CD4-positive, alpha-beta T cell (primary cell): ENCODE measurements around the gene MAN1B1. TPM values are rescaled to one million over a fixed set of nuclear protein-coding genes. Genes with fewer than 3 reads are reported as not detected.
A peak's percentile ranks its signal among the peaks of the same experiment; 100 is the strongest.

Source experiments
- ATAC-seq: fragments of 200-7000 bp; cut with Tn5 transposase; one replicate; pipeline ENCODE4 v1.10.0; 2022; ENCODE audit warnings: mild to moderate bottlenecking; ENCODE audit not compliant: poor library complexity
- CTCF ChIA-PET: fragments of 350-600 bp; sonication (Branson Sonifier 250); formaldehyde crosslinking; loops from one replicate; lab custom pipeline; 2021; ENCODE audit warnings: antibody characterized with exemption, inconsistent platforms; lab: Charles Lee
- POLR2A ChIA-PET: fragments of 350-600 bp; sonication (Branson Sonifier 250); formaldehyde crosslinking; loops from one replicate; lab custom pipeline; 2021; ENCODE audit warnings: antibody characterized with exemption, inconsistent platforms; lab: Charles Lee
- DNase-seq, 14 experiments: peaks; one replicate each; pipeline ENCODE4 v3.0.0-alpha.2; 2013 to 2020; ENCODE audit warnings: mixed read lengths in 2 of 14
- H3K27ac ChIP-seq, 2 donors: one replicate each; pipeline versions ENCODE4 v1.5.1 to v1.7.0; 2013; ENCODE audit warnings: low read length in 2 of 2, low read depth in 1 of 2, mild to moderate bottlenecking in 1 of 2
- H3K27me3 ChIP-seq, 2 experiments: 1 replicate in 1 of 2; 2 replicates in 1 of 2; pipeline versions ENCODE4 v1.6.1 to v1.7.0; 2013; ENCODE audit warnings: low read length in 2 of 2, control low read depth in 1 of 2, mild to moderate bottlenecking in 1 of 2, moderate library complexity in 1 of 2; ENCODE audit not compliant: insufficient read depth in 2 of 2, control insufficient read depth in 1 of 2
- H3K36me3 ChIP-seq: one replicate; pipeline ENCODE4 v1.6.1; 2013; ENCODE audit warnings: low read length, control low read depth; ENCODE audit not compliant: insufficient read depth
- H3K4me1 ChIP-seq: one replicate; pipeline ENCODE4 v1.6.1; 2013; ENCODE audit warnings: low read length, control low read depth; ENCODE audit not compliant: insufficient read depth
- H3K4me3 ChIP-seq: one replicate; pipeline ENCODE4 v1.5.1; 2013; ENCODE audit warnings: mild to moderate bottlenecking, low read length, moderate library complexity
- H3K9me3 ChIP-seq, 2 experiments: 1 replicate in 1 of 2; 2 replicates in 1 of 2; pipeline versions ENCODE4 v1.6.1 to v1.7.0; 2013; ENCODE audit warnings: low read length in 2 of 2, mild to moderate bottlenecking in 2 of 2, control low read depth in 1 of 2, moderate library complexity in 1 of 2; ENCODE audit not compliant: control insufficient read depth in 1 of 2, insufficient read depth in 1 of 2
- H3K27ac Mint-ChIP-seq: one replicate; pipeline ENCODE4 v1.8.0; 2020; ENCODE audit warnings: mixed read lengths
- H3K27me3 Mint-ChIP-seq: one replicate; pipeline ENCODE4 v1.8.0; 2021; ENCODE audit warnings: mixed read lengths
- H3K36me3 Mint-ChIP-seq: one replicate; pipeline ENCODE4 v1.8.0; 2021; ENCODE audit warnings: low read depth, mixed read lengths
- H3K4me1 Mint-ChIP-seq: one replicate; pipeline ENCODE4 v1.8.0; 2021; ENCODE audit warnings: low read depth, mixed read lengths
- H3K4me3 Mint-ChIP-seq: one replicate; pipeline ENCODE4 v1.8.0; 2020; ENCODE audit warnings: mild to moderate bottlenecking, mixed read lengths
- H3K9me3 Mint-ChIP-seq: one replicate; pipeline ENCODE4 v1.8.0; 2020; ENCODE audit warnings: mixed read lengths
- intact Hi-C, 2 experiments: fragments of 100-400 bp; cut with DNase I in 1 of 2; cut with micrococcal nuclease in 1 of 2; formaldehyde crosslinking; loops; one replicate each; pipeline versions ENCODE4 v1.15.1 to v1.9.0; 2023 to 2025; cut with DNase I, micrococcal nuclease
- total RNA-seq, 174 experiments: library from RNA in 2 of 174; stranded (reverse) in 2 of 174; gene quantifications; one replicate each; pipeline ENCODE4 v1.2.3 and lab custom pipeline; 2021 to 2026
- TF ChIP-seq, protein P1 (sequence below): fragments of 200-600 bp; IDR thresholded peaks from one replicate; pipeline ENCODE4 v1.8.0; 2022; ENCODE audit warnings: antibody characterized with exemption, mild to moderate bottlenecking

The MAN1B1 gene
- total RNA-seq, 2 experiments from 2014 or later: 60.9 to 66.9 TPM

DNA sequence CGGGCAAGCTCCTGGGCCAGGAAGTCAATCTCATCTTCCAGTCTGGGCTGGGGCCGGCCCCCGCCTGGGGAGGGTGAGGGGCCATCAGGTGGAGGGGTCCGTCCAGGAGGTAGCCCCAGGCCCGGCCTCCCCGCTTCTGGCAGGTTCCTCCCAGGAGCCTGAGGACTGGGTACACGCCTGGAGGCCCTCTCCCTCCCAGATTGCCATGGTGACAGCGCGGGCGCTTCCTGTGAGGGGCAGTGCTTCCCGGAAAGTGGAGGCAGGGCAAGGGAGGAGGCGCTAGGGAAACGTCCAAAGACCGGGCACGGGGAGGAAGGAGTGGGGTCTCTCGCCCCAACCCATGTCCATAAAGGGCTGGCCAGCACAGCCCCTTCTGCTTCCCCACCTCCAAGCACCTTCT is 45.7 kb upstream of the MAN1B1 start:
- Histone ChIP-seq H3K27me3 (peaks cover 22 to 25% of the 10 kb centered on the region in 2 experiments), H3K27ac (no peak overlapping the region), H3K4me1 (peaks cover 26% of the 10 kb centered on the region), H3K9me3 (peaks cover 0 to 15% of the 10 kb centered on the region in 2 experiments), H3K4me3 (no peak overlapping the region), H3K36me3 (no peaks in the 10 kb centered on the region)
- TF ChIP-seq, protein P1, sequence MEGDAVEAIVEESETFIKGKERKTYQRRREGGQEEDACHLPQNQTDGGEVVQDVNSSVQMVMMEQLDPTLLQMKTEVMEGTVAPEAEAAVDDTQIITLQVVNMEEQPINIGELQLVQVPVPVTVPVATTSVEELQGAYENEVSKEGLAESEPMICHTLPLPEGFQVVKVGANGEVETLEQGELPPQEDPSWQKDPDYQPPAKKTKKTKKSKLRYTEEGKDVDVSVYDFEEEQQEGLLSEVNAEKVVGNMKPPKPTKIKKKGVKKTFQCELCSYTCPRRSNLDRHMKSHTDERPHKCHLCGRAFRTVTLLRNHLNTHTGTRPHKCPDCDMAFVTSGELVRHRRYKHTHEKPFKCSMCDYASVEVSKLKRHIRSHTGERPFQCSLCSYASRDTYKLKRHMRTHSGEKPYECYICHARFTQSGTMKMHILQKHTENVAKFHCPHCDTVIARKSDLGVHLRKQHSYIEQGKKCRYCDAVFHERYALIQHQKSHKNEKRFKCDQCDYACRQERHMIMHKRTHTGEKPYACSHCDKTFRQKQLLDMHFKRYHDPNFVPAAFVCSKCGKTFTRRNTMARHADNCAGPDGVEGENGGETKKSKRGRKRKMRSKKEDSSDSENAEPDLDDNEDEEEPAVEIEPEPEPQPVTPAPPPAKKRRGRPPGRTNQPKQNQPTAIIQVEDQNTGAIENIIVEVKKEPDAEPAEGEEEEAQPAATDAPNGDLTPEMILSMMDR: no peak
- H3K27me3 Mint-ChIP-seq: peaks cover 9% of the 10 kb centered on the region
- ChIA-PET CTCF (no interaction called here), POLR2A (no interaction called here)
- ATAC-seq (no peak), DNase-seq (no peak)
- H3K4me1 Mint-ChIP-seq: no peaks in the 10 kb centered on the region
- no peaks in the 10 kb centered on the region for H3K9me3 Mint-ChIP-seq
- no peak overlapping the region for H3K4me3 Mint-ChIP-seq
- H3K27ac Mint-ChIP-seq: no peak overlapping the region
- no peaks in the 10 kb centered on the region for H3K36me3 Mint-ChIP-seq
- intact Hi-C loops: no loop called here

DNA sequence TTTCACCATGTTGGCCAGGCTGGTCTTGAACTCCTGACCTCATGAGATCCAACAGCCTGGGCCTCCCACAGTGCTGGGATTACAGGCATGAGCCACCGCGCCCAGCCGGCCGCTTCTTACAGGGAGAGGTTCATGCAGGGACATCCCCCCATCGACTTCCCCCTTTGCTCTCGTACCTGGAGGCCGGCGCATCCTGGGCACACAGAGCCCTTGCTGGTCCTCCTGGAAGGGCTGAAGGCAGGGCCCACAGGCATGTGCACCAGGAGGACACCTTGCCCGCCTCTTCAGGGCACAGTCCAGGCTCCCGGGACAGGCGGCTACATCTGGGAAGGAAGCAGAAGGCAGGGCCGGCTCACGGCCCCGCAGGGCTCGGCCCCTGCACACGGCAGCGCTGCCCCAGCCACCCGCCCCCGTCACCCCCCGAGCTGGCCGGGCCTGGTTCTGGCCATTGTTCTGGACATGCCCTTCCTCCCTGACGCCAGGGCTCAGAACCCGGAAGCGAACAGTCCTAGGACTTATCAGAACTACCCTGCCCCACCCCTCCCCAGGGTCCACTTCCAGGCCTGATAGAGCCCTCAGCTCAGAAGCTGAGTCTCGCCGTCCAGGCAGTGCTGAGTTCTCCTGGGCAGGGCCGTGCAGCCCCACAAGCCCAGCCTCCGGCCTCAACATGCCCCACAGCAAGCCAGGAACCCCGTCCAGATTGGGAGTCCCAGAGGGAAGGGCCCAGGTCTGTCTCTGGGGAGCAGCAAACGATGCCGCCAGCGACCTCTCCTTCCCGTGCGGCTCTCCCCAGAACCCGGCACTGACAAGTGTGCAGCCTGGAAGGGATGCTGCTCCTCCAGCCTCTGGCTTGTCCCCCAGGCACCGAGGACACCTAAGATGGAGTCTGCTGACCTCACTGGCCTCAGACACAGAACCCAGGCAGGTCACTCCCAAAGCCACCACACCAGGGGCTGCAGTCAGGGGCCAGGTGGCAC is 43.7 kb upstream of the MAN1B1 start:
- Mint-ChIP-seq H3K4me1 (no peaks in the 10 kb centered on the region), H3K9me3 (no peaks in the 10 kb centered on the region), H3K27me3 (peaks cover 26% of the 10 kb centered on the region), H3K4me3 (no peak overlapping the region), H3K27ac (no peak overlapping the region), H3K36me3 (no peaks in the 10 kb centered on the region)
- CTCF ChIA-PET: interaction anchor here (1.9 to 2.2 kb wide), 2 partner anchors 8 to 21 kb away, joined by 5 to 6 read pairs; no protein-coding TSS in a partner anchor
- Histone ChIP-seq H3K4me3 (no peak overlapping the region), H3K4me1 (peaks cover 35% of the 10 kb centered on the region), H3K36me3 (no peaks in the 10 kb centered on the region), H3K27me3 (peaks cover 37 to 40% of the 10 kb centered on the region in 2 experiments), H3K9me3 (peaks cover 0 to 28% of the 10 kb centered on the region in 2 experiments), H3K27ac (no peak overlapping the region)
- intact Hi-C loops: no loop called here
- TF ChIP-seq, protein P1: no peak
- POLR2A ChIA-PET: no interaction called here
- DNase-seq (no peak), ATAC-seq (no peak)

DNA sequence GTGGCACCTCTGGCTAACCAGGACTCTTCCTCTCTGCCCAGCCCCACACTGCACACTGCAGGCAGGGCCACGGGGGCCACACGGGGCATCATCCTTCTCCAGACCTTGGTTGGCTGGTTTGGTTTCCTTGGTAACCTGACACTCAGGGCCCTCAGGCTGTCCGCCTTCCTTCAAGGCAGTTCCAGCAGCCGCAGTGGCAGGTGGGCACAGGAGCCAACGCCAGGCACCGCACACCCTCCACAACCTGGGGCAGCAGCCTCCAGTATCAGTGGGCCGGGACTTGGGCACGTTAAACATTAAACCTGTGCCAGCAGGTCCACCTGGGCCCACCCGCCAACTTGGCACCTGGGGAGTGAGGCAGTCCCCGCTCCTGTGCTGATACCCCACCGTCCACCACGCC is 42.7 kb upstream of the MAN1B1 start:
- Mint-ChIP-seq H3K27me3 (peaks cover 28% of the 10 kb centered on the region), H3K36me3 (no peaks in the 10 kb centered on the region), H3K4me1 (no peaks in the 10 kb centered on the region), H3K27ac (no peak overlapping the region), H3K9me3 (no peaks in the 10 kb centered on the region), H3K4me3 (no peak overlapping the region)
- intact Hi-C loops: no loop called here
- TF ChIP-seq, protein P1: no peak
- Histone ChIP-seq H3K9me3 (peaks cover 0 to 31% of the 10 kb centered on the region in 2 experiments), H3K36me3 (no peaks in the 10 kb centered on the region), H3K4me3 (peak overlapping the region; percentile 47), H3K27me3 (peaks cover 46 to 47% of the 10 kb centered on the region in 2 experiments), H3K4me1 (peaks cover 35% of the 10 kb centered on the region), H3K27ac (no peak overlapping the region)
- POLR2A ChIA-PET: interaction anchor here (0.6 kb wide), 1 partner anchor 316 kb away, joined by 3 read pairs; no protein-coding TSS in a partner anchor
- no peak for ATAC-seq
- DNase-seq: no peak
- CTCF ChIA-PET: interaction anchor here (1.3 to 2.2 kb wide), 3 partner anchors 9 to 20 kb away, joined by 4 to 6 read pairs (median 5); no protein-coding TSS in a partner anchor
